Mesodermal cell (in vitro differentiated cells): ENCODE measurements around the gene MYH11.
"Not testable (repeated sequence)": the region's sequence is repeated elsewhere in the genome, so short reads cannot be mapped to it uniquely, and the experiment has no call there.

ENCODE experiments used
- H3K27ac ChIP-seq: 2 replicates; pipeline ENCODE4 v1.7.0; 2013; ENCODE audit warnings: mild to moderate bottlenecking, low read depth, low read length, moderate library complexity; ENCODE audit not compliant: severe bottlenecking
- H3K36me3 ChIP-seq: 2 replicates; pipeline ENCODE4 v1.7.1; 2013; ENCODE audit warnings: mild to moderate bottlenecking, low read length, moderate library complexity; ENCODE audit not compliant: control insufficient read depth, insufficient read depth
- H3K4me1 ChIP-seq: one replicate; pipeline ENCODE4 v1.7.1; 2013; ENCODE audit warnings: mild to moderate bottlenecking, low read length; ENCODE audit not compliant: insufficient read depth, control insufficient read depth, poor library complexity, severe bottlenecking
- H3K4me3 ChIP-seq: 2 replicates; pipeline ENCODE4 v1.7.0; 2013; ENCODE audit warnings: low read length, control low read depth, mild to moderate bottlenecking; ENCODE audit not compliant: insufficient read depth, poor library complexity, severe bottlenecking; ENCODE audit errors: extremely low read depth
- H3K9me3 ChIP-seq: 2 replicates; pipeline ENCODE4 v1.7.1; 2013; ENCODE audit warnings: mild to moderate bottlenecking, low read length, moderate library complexity; ENCODE audit not compliant: control insufficient read depth
- WGBS, 2 experiments: methylation state at CpG; one replicate each; pipeline ENCODE4 v1.1.5; 2013; ENCODE audit warnings: missing lambda C conversion rate in 2 of 2; ENCODE audit not compliant: insufficient coverage in 2 of 2; 5-methylcytosine and 5-hydroxymethylcytosine counted together

MYH11 gene

GRCh38 chr16:15701975-15702970 lies 154.6 kb downstream of the MYH11 start:
- Histone ChIP-seq H3K36me3 (peaks cover 80% of the 10 kb centered on the region), H3K27ac (peak overlapping the region; percentile 53), H3K9me3 (no peaks in the 10 kb centered on the region), H3K4me3 (no peak overlapping the region), H3K4me1 (peaks cover 5% of the 10 kb centered on the region)
- WGBS, 2 experiments, result 94 to 97% methylated on average over 3 to 11 of the region's 11 CpGs

DNA sequence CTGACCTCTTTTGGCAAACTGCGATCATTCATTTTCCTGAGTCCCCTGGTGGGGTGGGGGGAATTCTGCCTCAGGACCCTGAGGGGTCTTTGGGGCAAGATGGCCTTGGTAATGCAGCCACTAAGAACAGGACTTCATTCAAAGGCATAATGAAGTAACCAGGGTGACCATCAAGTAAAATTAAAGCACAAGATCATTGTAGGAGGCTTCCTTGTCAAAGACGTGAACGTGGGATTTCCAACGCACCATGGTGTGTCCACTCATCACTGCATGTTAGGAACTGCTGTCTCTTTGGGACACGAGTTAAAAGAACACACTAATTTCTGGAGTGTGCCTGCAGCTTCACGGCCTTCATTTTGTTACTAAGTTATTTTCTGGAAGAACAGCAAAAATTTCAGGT lies 155.5 kb downstream of the MYH11 start:
- Histone ChIP-seq H3K4me1 (peaks cover 5% of the 10 kb centered on the region), H3K27ac (no peak overlapping the region), H3K36me3 (peaks cover 88% of the 10 kb centered on the region), H3K9me3 (no peaks in the 10 kb centered on the region), H3K4me3 (no peak overlapping the region)
- 96 to 99% methylated on average over 6 of the region's 6 CpGs for WGBS, 2 experiments

- Histone ChIP-seq H3K9me3 (no peaks in the 10 kb centered on the region), H3K4me1 (peaks cover 5% of the 10 kb centered on the region), H3K27ac (no peak overlapping the region), H3K36me3 (peaks cover 91% of the 10 kb centered on the region), H3K4me3 (no peak overlapping the region)
- 98 to 99% methylated on average over 9 to 11 of the region's 12 CpGs for WGBS, 2 experiments
These were observed 157.0 kb downstream of the MYH11 start for GRCh38 chr16:15699819-15700218.

DNA sequence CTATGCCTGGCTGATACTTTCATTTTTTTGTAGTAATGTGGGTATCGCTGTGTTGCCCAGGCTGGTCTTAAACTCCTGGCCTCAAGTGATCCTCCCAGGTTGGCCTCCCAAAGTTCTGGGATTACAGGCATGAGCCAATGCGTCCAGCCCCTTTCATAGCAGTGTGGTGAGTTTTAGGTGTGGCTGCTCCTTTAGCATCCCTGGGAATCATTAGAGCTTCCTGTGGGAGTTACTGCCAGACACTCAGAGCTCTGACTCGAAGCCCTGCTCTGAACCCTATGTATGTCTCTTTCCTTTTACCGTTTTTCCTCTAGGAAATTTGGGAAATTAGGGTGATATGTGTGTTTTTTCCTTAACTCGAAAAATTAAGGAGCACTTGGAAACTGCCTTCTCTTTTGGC lies 162.3 kb downstream of the MYH11 start:
- Histone ChIP-seq H3K4me3 (no peak overlapping the region), H3K36me3 (peaks cover 98% of the 10 kb centered on the region), H3K4me1 (no peaks in the 10 kb centered on the region), H3K9me3 (no peaks in the 10 kb centered on the region), H3K27ac (no peak overlapping the region)
- WGBS, 2 experiments, result 89 to 96% methylated on average over 1 to 3 of the region's 5 CpGs

DNA sequence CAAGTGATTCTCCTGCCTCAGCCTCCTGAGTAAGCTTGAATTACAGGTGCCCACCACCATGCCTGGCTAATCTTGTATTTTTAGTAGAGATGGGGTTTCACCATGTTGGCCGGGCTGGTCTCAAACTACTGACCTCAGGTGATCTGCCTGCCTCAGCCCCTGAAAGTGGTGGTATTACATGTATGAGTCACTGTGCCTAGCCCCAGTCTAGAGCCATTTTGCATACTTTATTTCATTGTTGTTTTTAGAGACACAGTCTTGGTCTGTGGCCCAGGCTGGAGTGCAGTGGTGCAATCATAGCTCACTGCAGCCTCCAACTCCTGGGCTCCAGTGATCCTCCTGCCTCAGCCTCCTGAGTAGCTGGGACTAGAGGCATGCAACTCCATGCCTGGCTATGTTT lies 164.3 kb downstream of the MYH11 start:
- not testable (repeated sequence) for H3K9me3 ChIP-seq, H3K4me1 ChIP-seq, H3K4me3 ChIP-seq, H3K27ac ChIP-seq
- H3K36me3 ChIP-seq, result peaks cover 97% of the 10 kb centered on the region
- WGBS, 2 experiments, result 100% methylated on average over 1 of the region's 1 CpG

DNA sequence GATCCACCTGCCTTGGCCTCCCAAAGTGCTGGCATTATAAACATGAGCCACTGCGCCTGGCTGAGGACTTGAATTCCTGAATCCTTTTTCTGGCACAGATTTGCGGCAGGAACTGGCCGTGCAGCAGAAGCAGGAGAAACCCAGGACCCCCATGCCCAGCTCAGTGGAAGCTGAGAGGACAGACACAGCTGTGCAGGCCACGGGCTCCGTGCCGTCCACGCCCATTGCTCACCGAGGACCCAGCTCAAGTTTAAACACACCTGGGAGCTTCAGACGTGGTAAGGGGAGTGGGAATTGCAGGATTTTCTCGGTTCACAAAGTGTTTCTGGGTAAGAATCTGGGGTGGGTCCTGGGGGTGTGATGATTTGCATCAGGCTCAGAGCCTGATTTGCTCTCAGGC lies 165.8 kb downstream of the MYH11 start:
- Histone ChIP-seq H3K27ac (no peak overlapping the region), H3K9me3 (no peaks in the 10 kb centered on the region), H3K4me3 (no peak overlapping the region), H3K36me3 (peaks cover 96% of the 10 kb centered on the region), H3K4me1 (no peaks in the 10 kb centered on the region)
- 93 to 94% methylated on average over 9 to 10 of the region's 10 CpGs for WGBS, 2 experiments

GRCh38 chr16:15690296-15690695 lies 166.5 kb downstream of the MYH11 start:
- Histone ChIP-seq H3K4me3 (no peak overlapping the region), H3K27ac (no peak overlapping the region), H3K9me3 (no peaks in the 10 kb centered on the region), H3K36me3 (peaks cover 96% of the 10 kb centered on the region), H3K4me1 (no peaks in the 10 kb centered on the region)
- 83% methylated on average over 1 of the region's 3 CpGs; no CpG with 5 or more reads in 1 of the 2 experiments for WGBS, 2 experiments

DNA sequence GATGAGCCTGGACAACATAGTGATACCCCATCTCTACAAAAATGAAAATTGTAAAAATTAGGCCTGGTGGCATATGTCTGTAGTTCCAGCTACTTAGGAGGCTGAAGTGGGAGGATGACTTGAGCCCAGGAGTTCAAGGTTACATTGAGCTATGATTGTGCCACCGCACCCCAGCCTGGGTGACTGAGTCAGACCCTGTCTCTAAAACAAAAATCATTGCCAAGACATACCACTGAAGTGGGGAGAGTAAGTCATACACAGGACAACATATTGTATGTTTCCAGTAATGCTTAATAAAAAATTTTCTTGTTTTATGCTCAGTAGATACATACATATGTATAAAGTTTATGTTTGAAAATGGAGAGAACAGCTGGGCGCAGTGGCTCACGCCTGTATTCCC lies 167.5 kb downstream of the MYH11 start:
- H3K36me3 ChIP-seq, result peaks cover 96% of the 10 kb centered on the region
- no peak overlapping the region for H3K4me3 ChIP-seq
- H3K9me3 ChIP-seq, result no peaks in the 10 kb centered on the region
- 100% methylated on average over 2 of the region's 3 CpGs for whole genome bisulfite sequencing, 2 experiments
- H3K27ac ChIP-seq, result no peak overlapping the region
- H3K4me1 ChIP-seq, result no peaks in the 10 kb centered on the region

GRCh38 chr16:15686287-15686686 lies 170.5 kb downstream of the MYH11 start:
- WGBS, 2 experiments, result 88 to 100% methylated on average over 1 to 2 of the region's 2 CpGs

DNA sequence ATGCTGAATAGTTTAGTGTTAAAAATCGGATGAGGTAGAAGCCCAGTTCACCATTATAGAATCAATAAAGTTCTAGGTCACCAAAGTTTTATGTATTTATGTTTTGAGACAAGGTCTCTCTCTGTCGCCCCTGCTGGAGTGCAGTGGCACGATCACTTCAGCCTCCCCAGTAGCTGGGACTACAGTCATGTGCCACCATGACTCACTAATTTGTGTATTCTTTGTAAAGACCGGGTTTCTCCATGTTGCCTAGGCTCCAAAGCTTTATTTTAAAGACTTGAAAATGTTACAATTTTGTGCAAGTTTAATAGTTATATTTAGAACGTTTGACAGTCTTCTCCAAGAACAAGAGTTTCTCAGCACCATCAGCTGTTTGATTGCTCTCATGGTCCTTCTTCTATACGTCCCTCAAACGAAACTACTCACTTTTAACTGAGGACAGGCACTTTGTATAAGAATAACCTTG lies 174.7 kb downstream of the MYH11 start:
- Histone ChIP-seq H3K27ac (peak overlapping the region; percentile 33), H3K4me3 (no peak overlapping the region), H3K9me3 (no peaks in the 10 kb centered on the region), H3K4me1 (no peaks in the 10 kb centered on the region), H3K36me3 (peaks cover 86% of the 10 kb centered on the region)
- WGBS, 2 experiments, result 20% methylated on average over 1 of the region's 7 CpGs; no CpG with 5 or more reads in 1 of the 2 experiments

More at GRCh38 chr16:15686287-15686686, 170.5 kb downstream of the MYH11 start:
- Histone ChIP-seq H3K27ac (no peak overlapping the region), H3K9me3 (no peaks in the 10 kb centered on the region), H3K4me1 (no peaks in the 10 kb centered on the region), H3K4me3 (no peak overlapping the region), H3K36me3 (peaks cover 90% of the 10 kb centered on the region)

- H3K36me3 ChIP-seq, result peaks cover 69% of the 10 kb centered on the region
These were observed 179.4 kb downstream of the MYH11 start for GRCh38 chr16:15677447-15677846.

More at GRCh38 chr16:15677447-15677846, 179.4 kb downstream of the MYH11 start:
- Histone ChIP-seq H3K4me1 (peaks cover 6% of the 10 kb centered on the region), H3K27ac (no peak overlapping the region), H3K9me3 (no peaks in the 10 kb centered on the region), H3K4me3 (no peak overlapping the region)
- WGBS, 2 experiments, result 98% methylated on average over 5 of the region's 5 CpGs
